Activated effector memory CD4-positive, alpha-beta T cell treated with anti-CD3 and anti-CD28 coated beads, Interleukin-2, amount 50 U/mL, for 16 hours (primary cell): ENCODE measurements around the gene SLC7A14.

Experiments used
- DNase-seq: peaks from one replicate; pipeline ENCODE4 v3.0.0-alpha.2; 2020

Gene SLC7A14

GRCh38 chr3:170531657-170532335 lies 54.1 kb downstream of the SLC7A14 start:
- no peak for DNase-seq

- no peak for DNase-seq
These were observed 54.8 kb downstream of the SLC7A14 start for GRCh38 chr3:170531054-170531453.

- no peak for DNase-seq
These were observed 56.0 kb downstream of the SLC7A14 start for GRCh38 chr3:170529912-170530311.

- DNase-seq: no peak
These were observed 56.5 kb downstream of the SLC7A14 start for GRCh38 chr3:170529346-170529745.

- no peak for DNase-seq
These were observed 57.1 kb downstream of the SLC7A14 start for GRCh38 chr3:170528726-170529125.

- DNase-seq: no peak
These were observed 61.8 kb downstream of the SLC7A14 start for GRCh38 chr3:170524073-170524472.

GRCh38 chr3:170523248-170523647 lies 62.6 kb downstream of the SLC7A14 start:
- DNase-seq: no peak

- no peak for DNase-seq
These were observed 63.7 kb downstream of the SLC7A14 start for GRCh38 chr3:170522201-170522600.

- DNase-seq: no peak
These were observed 64.9 kb downstream of the SLC7A14 start for GRCh38 chr3:170520996-170521395.

GRCh38 chr3:170517242-170517945 lies 68.5 kb downstream of the SLC7A14 start:
- DNase-seq: no peak

GRCh38 chr3:170513642-170514041 lies 72.2 kb downstream of the SLC7A14 start:
- no peak for DNase-seq

GRCh38 chr3:170511371-170511770 lies 74.5 kb downstream of the SLC7A14 start:
- DNase-seq: no peak

- no peak for DNase-seq
These were observed 77.0 kb downstream of the SLC7A14 start for GRCh38 chr3:170508839-170509238.

- DNase-seq: no peak
These were observed 77.6 kb downstream of the SLC7A14 start for GRCh38 chr3:170508291-170508690.

- no peak for DNase-seq
These were observed 78.8 kb downstream of the SLC7A14 start for GRCh38 chr3:170507063-170507462.

- DNase-seq: no peak
These were observed 79.3 kb downstream of the SLC7A14 start for GRCh38 chr3:170506556-170506955.

- DNase-seq: no peak
These were observed 83.6 kb downstream of the SLC7A14 start for GRCh38 chr3:170502297-170502696.

- DNase-seq: no peak
These were observed 84.9 kb downstream of the SLC7A14 start for GRCh38 chr3:170500995-170501394.

GRCh38 chr3:170500462-170500861 lies 85.4 kb downstream of the SLC7A14 start:
- no peak for DNase-seq

- DNase-seq: no peak
These were observed 86.2 kb downstream of the SLC7A14 start for GRCh38 chr3:170499562-170500156.

- DNase-seq: no peak
These were observed 88.4 kb downstream of the SLC7A14 start for GRCh38 chr3:170497207-170498095.

GRCh38 chr3:170496868-170497140 lies 89.1 kb downstream of the SLC7A14 start:
- DNase-seq: no peak
